ENCODE measurements around the gene FHOD1.

GRCh38 chr16:67228034-67228785, 19.1 kb downstream of the FHOD1 start:
- TF ChIP-seq CTCF (conservative IDR thresholded peaks at IDR 0.05; ENCODE audit: low read depth, low read length) (no peak), EZH2phosphoT487 (IDR thresholded peaks at IDR 0.05; ENCODE audit: borderline replicate concordance, low read length) (no peak)
